ENCODE measurements around the gene PRKN. TPM values are rescaled to one million over a fixed set of nuclear protein-coding genes. Genes with fewer than 3 reads are reported as not detected.

PRKN gene
- total and polyA plus RNA-seq, 10 donors = 0.23 to 14.1 (median 7.0) TPM

DNA sequence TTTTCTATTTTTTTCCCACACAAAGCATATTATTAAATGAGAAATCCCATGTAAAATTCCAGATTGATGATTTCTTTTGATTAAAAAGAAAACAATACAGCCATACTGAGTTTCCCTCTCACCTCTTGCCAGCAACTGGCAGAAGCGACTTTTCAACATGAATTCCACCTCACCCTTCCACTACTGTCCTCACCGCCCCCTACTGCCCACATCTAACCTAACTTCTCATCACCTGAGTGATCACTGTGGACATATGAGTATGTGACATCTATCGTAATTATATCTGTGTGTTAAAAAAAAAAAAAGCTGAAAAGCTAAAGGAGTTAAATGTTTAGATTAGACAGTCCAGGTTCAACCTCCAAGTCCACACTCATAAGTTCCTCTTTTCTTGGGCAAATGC is 528.6 kb downstream of the PRKN start:
- Histone ChIP-seq H3K4me3 (no peak overlapping the region), H3K27me3 (replicated peaks in 1 of 7) (no peaks in the 10 kb centered on the region), H3K27ac (no peak overlapping the region), H3K36me3 (no peaks in the 10 kb centered on the region), H3K4me1 (no peaks in the 10 kb centered on the region), H3K9me3 (no peaks in the 10 kb centered on the region)
- DNase-seq = no peak
- TF ChIP-seq POLR2AphosphoS5 (IDR thresholded peaks at IDR 0.05) = no peak
- WGBS, 5 donors = 86 to 94% (median 87%) methylated on average over 3 of the region's 3 CpGs
- intact Hi-C loops (cut with DNase I; ENCODE audit: low total_unique reads) = no loop called here

DNA sequence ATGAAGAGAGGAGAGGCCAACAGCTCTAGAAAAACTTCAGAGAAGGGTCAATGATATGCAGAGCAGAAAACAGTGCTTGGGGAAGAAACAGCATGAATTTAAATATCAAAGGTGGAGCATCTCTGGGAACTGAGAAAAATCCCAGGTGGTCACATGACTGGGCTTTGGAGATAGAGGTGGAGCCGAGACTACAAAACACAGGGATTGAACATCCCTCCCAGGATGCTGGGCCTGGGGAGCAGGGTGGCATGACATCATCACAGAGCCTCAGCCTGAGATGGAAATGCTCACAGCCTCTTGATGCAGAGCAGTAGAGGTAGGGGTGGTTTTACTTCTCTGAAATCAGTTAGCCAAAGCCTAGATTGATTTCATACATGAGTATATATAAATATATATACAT is 529.5 kb downstream of the PRKN start:
- 79 to 92% (median 80%) methylated on average over 1 of the region's 1 CpG for WGBS, 5 donors
- H3K36me3 ChIP-seq = no peaks in the 10 kb centered on the region
- no peak for TF ChIP-seq POLR2AphosphoS5 (IDR thresholded peaks at IDR 0.05)
- TF ChIP-seq POLR2A (IDR thresholded peaks at IDR 0.05) = no peak
- TF ChIP-seq, protein P1, sequence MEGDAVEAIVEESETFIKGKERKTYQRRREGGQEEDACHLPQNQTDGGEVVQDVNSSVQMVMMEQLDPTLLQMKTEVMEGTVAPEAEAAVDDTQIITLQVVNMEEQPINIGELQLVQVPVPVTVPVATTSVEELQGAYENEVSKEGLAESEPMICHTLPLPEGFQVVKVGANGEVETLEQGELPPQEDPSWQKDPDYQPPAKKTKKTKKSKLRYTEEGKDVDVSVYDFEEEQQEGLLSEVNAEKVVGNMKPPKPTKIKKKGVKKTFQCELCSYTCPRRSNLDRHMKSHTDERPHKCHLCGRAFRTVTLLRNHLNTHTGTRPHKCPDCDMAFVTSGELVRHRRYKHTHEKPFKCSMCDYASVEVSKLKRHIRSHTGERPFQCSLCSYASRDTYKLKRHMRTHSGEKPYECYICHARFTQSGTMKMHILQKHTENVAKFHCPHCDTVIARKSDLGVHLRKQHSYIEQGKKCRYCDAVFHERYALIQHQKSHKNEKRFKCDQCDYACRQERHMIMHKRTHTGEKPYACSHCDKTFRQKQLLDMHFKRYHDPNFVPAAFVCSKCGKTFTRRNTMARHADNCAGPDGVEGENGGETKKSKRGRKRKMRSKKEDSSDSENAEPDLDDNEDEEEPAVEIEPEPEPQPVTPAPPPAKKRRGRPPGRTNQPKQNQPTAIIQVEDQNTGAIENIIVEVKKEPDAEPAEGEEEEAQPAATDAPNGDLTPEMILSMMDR (IDR thresholded peaks at IDR 0.05 in 8 of 11, conservative IDR thresholded peaks at IDR 0.05 in 3 of 11) = no peak
- H3K27me3 ChIP-seq (replicated peaks in 1 of 7) = no peaks in the 10 kb centered on the region
- intact Hi-C loops (cut with DNase I; ENCODE audit: low total_unique reads) = no loop called here
- no peaks in the 10 kb centered on the region for H3K9me3 ChIP-seq
- no peak overlapping the region for H3K27ac ChIP-seq
- no peak for DNase-seq
- H3K4me3 ChIP-seq = no peak overlapping the region
- H3K4me1 ChIP-seq = no peaks in the 10 kb centered on the region

DNA sequence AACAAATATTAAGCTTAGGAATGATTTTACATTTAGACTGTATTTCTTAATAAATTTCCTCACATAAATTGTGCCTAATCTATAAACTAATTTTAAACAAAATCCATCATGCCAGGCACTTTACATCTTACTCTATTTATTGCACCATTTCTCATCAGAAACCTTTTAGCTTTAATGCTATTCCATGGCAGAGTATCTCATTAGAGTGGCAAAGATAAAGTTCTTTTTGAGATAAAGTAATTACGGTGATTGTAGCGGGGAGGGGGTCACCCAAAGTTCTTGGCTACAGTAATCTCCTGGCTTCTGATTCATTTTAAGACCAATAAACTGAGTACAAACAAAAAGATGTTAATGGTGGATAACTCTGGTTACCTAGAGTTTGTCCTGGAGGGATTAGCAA is 532.1 kb downstream of the PRKN start:
- no peak for TF ChIP-seq POLR2AphosphoS5 (IDR thresholded peaks at IDR 0.05)
- TF ChIP-seq, protein P1 (IDR thresholded peaks at IDR 0.05 in 8 of 11, conservative IDR thresholded peaks at IDR 0.05 in 3 of 11) = no peak
- TF ChIP-seq POLR2A (IDR thresholded peaks at IDR 0.05) = no peak
- WGBS, 5 donors = 89 to 96% (median 93%) methylated on average over 2 of the region's 2 CpGs

DNA sequence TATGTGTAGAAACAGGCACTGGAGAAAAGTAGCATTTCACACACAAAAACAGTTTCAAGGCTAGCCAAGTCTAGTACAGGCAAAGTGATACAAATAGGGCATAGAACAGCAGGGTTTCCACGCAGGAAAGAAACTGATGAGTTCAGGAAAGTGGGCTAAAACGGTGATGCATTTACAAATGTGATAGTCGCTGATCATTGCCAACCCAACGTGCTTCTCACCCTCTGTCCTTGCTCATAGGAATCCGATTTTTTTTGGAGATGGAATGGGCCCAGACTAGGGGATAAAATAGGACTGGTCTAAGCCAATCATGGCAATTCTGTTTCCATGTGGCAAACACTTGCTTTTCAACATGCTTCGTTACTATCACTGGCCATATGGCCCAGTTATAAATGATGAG is 536.6 kb downstream of the PRKN start:
- intact Hi-C loops (cut with DNase I; ENCODE audit: low total_unique reads) = no loop called here
- no peak overlapping the region for H3K4me3 ChIP-seq
- H3K9me3 ChIP-seq = peaks cover 0 to 13% (median 2%) of the 10 kb centered on the region in 8 donors
- H3K27me3 ChIP-seq (replicated peaks in 1 of 7) = peaks cover 0 to 7% (median 0%) of the 10 kb centered on the region in 7 donors
- TF ChIP-seq, protein P1 (IDR thresholded peaks at IDR 0.05 in 8 of 11, conservative IDR thresholded peaks at IDR 0.05 in 3 of 11) = no peak
- TF ChIP-seq POLR2A (IDR thresholded peaks at IDR 0.05) = no peak
- TF ChIP-seq POLR2AphosphoS5 (IDR thresholded peaks at IDR 0.05) = no peak
- no peaks in the 10 kb centered on the region for H3K4me1 ChIP-seq
- H3K36me3 ChIP-seq = no peaks in the 10 kb centered on the region
- DNase-seq = no peak
- WGBS, 5 donors = 84 to 91% (median 89%) methylated on average over 6 of the region's 6 CpGs
- H3K27ac ChIP-seq = no peak overlapping the region

More for the DNA sequence above, 532.1 kb downstream of the PRKN start:
- H3K27me3 ChIP-seq (replicated peaks in 1 of 7) = no peaks in the 10 kb centered on the region
- no peaks in the 10 kb centered on the region for H3K9me3 ChIP-seq
- no peak for DNase-seq
- H3K27ac ChIP-seq = no peak overlapping the region
- H3K36me3 ChIP-seq = no peaks in the 10 kb centered on the region
- intact Hi-C loops (cut with DNase I; ENCODE audit: low total_unique reads) = no loop called here
- no peak overlapping the region for H3K4me3 ChIP-seq
- H3K4me1 ChIP-seq = no peaks in the 10 kb centered on the region
